Measurements from ENCODE around the gene MVB12A.

Gene MVB12A

DNA sequence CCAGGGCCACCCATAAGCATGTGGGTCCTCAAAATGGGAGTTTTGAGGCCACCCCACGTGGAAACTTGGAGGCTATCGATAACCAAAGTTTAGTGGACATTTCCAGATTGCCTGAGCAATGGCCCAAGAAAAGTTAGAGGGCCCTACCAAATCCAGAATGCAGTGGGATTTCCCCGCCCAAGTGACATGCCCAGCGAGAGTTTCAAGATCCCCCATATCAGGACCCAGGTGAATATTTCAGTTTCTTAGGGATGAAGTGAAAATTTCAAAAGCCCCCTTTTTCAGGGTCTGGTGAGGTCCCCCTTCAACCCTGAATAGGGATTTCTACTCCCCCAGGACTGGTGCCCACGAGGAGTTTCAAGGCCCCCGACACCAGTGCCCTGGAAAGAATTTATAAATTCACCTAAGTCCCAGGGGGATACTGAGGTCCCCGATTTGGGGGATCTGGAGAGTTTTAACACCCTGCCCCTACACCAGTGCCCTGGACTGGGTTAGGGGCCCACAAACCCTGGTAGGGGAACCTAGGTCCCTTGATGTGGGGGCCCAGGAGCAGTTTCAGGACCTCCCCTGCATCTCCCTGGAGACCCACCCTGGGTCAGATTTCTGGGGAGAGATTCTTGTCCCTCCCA lies 15.1 kb upstream of the MVB12A start:
- DNase-seq (ENCODE audit: insufficient read length, low spot score) (no peak), FAIRE-seq (peak; percentile 79)

DNA sequence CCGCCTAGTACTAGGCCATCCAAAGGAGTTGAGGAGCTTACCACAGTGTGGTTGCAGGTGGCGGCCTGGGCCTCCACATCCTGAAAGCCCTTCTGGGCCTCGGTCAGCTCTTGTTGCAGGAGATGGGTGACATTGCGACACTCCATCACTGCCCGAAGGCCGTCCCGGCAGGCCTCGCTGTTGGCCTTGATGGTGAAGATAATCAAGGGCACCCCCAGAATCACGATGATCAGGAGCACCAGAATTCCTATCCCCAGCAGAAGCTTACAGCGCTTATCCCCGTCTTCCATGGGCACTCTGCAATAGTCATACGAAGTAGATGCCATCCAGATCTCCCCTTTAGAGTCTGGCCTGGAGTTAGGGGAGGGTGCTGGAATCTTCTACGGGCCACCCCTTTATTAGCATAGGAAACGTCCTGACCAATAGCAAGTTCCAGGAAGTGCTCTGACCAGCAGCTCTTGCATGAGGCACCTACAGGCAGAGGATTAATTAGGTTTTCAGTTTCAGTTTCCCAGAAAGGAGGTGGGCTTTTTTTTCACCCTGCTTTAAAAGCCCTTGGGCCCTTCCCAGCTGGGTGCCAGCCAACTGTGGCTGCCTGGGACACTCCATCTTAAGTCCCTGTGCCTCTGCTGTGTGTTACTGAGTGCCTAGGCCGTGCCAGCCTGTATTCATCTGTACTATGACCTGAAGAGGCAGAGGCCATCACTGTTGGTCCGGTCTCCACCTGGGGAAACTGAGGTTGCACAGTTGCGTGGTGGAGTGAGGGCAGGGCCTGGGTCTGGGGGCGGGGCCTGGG lies 14.4 kb upstream of the MVB12A start, which contains the start of gene BST2:
BST2 (minus strand) TSS at position 381 of the 796 bp plus-strand sequence; CDS start at position 326, 55 bp downstream.
- DNase-seq (ENCODE audit: insufficient read length, low spot score), result peak; percentile 93
- peak; percentile 97 for FAIRE-seq

DNA sequence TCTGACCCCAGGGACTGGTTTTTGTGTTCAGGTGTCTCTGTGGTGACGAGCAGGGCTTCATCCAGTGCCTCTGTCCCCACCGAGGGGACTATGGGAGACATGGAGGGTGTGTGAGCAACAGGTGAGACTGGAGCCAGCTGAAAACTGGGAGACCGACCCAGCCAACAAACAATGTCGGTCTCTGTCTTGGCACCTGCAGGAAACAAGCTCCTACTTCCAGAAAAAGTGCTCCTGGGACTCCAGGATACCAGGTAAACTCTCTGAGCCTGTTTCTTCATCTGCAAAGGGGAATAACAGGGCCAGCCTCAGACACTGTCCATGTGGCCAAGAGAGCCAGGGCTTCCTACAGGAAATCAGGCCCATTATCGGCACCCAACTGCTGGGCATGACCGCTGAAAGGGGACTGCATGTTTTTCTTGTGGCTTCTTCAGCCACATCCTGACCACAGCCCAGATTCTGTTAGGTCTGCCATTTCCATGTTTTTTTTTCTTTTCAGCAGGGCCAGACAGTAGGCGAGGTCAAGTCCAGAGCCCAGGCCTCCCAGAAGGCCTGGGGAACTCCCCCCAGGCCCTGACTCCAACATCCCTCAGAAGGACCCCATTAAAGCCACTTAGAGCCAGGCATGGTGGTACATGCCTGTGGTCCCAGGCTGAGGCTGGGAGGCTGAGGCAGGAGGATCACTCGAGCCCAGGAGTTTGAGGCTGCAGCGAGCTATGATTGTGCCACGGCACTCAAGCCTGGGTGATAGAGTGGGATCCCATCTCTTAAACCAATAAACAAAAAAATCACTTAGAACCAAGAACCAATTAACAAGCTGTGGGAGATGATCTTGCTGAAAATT lies 13.6 kb upstream of the MVB12A start:
- FAIRE-seq, result no peak
- DNase-seq (ENCODE audit: insufficient read length, low spot score), result no peak

DNA sequence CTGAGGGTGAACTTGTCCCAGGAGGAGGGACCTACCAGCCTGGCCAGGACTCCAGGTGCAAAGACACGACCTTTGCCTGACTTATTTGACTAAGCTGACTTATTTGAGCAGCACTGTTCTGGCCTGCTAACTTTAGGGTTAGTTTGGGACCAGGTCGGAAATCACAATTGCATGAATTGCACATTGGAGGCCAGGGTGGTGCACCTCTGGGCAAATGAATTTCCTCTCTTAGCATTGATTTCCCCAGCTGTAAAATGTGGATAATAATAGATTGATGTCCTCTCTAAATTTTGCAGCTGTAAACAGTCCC lies 13.0 kb upstream of the MVB12A start:
- FAIRE-seq (no peak), DNase-seq (ENCODE audit: insufficient read length, low spot score) (no peak)

GRCh38 chr19:17409990-17410389 lies 9.9 kb upstream of the MVB12A start:
- no peak for FAIRE-seq

GRCh38 chr19:17411801-17412200 lies 8.0 kb upstream of the MVB12A start:
- FAIRE-seq (no peak), DNase-seq (ENCODE audit: insufficient read length, low spot score) (no peak)

More at GRCh38 chr19:17409990-17410389, 9.9 kb upstream of the MVB12A start:
- no peak for DNase-seq (ENCODE audit: insufficient read length, low spot score)

DNA sequence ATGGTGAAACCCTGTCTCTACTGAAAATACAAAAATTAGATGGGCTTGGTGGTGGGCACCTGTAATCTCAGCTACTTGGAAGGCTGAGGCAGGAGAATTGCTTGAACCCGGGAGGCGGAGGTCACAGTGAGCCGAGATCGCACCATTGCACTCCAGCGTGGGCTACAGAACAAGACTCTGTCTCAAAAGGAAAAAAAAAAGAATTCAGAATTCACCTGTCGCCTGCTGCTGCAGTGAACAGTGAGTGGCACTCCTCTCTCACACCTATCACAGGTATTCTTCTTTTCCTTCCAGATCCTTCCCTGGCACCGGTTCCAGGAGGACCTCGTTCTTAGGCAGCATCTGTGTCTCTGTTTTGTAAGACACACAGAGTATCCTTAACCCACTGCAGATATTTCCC lies 5.8 kb upstream of the MVB12A start:
- no peak for DNase-seq (ENCODE audit: insufficient read length, low spot score)
- FAIRE-seq, result no peak

GRCh38 chr19:17415121-17415520 lies 4.7 kb upstream of the MVB12A start:
- DNase-seq (ENCODE audit: insufficient read length, low spot score) (no peak), FAIRE-seq (no peak)

- FAIRE-seq (no peak), DNase-seq (ENCODE audit: insufficient read length, low spot score) (no peak)
Observed at GRCh38 chr19:17418710-17419109, 1.1 kb upstream of the MVB12A start.

DNA sequence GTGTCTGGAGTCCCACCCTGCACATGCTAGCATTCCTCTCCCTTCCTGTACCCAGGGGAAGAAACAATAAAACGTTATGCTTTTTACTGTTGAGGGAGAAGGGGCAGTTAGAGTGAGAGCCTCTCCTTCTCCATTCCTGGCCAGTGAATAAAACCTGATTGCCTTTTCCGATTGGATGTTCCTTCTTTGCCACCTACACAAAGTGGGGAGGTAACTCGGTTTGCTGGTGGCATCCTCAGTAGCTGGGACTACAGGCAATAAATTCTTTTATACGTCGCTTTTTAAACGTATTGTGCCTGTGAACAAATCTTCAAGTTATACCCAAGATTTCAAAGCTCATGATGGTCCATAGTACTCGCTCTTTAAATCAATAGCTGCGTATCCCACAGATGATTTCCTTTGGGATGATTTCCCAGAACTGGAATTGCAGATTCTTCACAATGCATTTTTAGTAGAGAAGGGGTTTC lies 660 bp upstream of the MVB12A start:
- DNase-seq (ENCODE audit: insufficient read length, low spot score), result no peak
- no peak for FAIRE-seq

GRCh38 chr19:17420475-17420924 lies 653 bp downstream of the MVB12A start:
- DNase-seq (ENCODE audit: insufficient read length, low spot score), result no peak
- peak; percentile 56 for FAIRE-seq

DNA sequence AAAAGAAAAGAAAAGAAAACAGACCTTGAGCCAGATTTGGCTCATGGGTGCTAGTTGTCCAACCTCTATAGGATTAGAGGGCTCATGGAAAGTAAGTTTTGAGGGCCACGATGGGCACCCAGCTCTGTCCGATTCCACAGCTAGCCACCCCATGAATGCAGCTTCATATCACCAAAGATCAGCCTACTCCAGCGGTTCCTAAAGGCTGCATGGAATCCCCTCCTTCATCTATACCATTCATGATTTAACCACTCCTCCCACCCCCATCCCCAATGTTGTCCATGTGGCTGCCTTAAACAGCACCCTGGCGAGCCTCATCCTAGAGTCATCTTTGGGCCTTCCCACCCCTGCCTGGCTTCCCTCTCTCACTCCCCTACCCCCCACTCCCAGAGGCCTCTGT lies 2.1 kb downstream of the MVB12A start:
- DNase-seq (ENCODE audit: insufficient read length, low spot score) (no peak), FAIRE-seq (no peak)

DNA sequence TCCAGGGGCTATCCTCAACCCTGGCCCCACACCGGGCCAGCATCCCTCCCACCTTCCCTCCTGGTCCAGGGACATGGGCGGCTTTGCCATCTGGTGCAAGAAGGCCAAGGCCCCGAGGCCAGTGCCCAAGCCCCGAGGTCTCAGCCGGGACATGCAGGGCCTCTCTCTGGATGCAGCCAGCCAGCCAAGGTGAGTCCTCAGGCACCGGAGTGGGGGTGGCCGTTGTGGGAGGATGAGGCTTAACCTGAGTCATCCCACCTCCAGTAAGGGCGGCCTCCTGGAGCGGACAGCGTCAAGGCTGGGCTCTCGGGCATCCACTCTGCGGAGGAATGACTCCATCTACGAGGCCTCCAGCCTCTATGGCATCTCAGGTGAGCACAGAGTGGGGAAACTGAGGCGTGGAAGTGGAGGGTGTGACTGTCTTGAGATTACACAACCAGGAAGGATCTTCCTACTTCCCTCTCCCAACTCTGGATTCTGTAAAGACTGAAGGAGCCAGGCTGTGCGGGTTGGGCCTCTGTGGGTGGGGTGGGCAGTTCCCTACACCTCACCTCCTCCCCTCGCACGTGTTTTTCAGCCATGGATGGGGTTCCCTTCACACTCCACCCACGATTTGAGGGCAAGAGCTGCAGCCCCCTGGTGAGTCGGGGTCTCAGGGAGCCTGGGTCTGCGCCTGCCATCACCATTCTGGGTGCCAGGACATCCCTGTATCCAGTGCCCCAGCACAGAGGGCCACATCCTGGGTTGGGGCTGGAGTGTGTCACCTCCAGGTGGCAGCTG lies 3.8 kb downstream of the MVB12A start:
- FAIRE-seq (no peak), DNase-seq (ENCODE audit: insufficient read length, low spot score) (no peak)

DNA sequence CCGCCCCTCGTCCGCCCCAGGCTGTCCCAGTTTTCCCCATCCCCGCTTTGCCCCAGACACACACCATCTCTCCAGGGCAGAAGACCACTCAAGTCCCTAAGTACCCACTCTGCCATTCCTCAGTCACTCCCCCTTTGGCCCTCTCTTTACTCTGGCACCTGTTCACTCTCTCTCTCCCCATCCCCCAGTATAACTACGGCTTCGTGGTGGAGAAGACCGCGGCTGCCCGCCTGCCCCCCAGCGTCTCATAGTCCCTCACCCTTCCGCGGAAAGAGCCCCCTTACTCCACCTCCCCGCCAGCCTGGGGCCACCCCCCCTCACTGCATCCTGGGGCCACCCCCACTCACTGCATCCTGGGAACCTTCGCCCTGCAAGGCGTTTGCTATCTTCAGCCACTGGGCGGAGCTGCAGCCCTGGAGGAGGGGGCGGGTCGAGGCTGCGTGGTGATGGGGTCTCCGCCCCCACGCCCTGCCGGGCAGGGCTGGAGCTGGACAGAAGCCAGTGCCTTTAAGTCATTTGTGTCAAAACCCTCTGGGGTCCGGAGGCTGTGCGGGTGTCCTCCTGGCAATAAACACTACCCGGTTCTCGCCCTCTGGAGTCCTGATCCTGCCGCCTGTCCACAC lies 5.0 kb downstream of the MVB12A start:
- no peak for DNase-seq (ENCODE audit: insufficient read length, low spot score)
- no peak for FAIRE-seq

DNA sequence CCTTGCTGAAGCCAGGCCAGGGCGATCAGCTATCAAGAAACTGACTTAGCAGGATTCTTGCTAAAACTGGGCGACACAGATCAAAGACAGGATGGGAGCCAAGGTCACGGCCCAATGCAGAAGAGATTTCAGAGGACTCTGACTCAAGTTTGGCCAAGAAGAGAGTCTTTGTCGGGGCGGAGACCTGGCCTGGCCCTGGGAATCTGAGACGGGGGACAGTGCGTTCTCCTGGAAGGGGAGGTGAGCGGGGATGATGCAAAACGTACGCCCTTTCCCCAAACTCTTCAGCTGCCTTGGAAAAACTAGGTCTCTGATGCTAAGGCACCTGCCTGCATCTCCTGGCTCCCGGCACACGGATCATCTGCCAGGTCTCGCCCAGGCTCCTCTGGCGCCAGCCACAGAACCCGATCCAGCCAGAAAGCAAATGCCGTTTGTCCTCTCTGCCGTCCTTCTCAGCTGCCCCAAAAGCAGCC lies 9.8 kb downstream of the MVB12A start:
- DNase-seq (ENCODE audit: insufficient read length, low spot score) (no peak), FAIRE-seq (no peak)

DNA sequence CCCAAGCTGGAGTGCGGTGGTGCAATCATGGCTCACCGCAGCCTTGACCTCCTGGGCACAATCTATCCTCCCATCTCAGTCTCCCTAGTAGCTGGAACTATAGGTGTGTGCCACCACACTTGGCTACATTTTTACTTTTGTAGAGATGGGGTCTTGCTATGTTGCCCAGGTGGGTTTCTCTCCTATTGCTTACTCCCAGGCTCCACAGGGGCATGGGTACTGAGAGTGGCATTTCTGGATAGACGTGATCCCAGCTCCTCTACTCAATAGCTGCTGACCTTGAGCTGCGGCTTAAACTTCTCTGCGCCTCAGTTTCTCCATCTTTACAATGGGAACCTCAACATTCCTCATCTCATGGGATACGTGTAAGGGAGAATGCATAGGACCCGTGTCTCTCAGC lies 11.6 kb downstream of the MVB12A start:
- FAIRE-seq, result no peak

DNA sequence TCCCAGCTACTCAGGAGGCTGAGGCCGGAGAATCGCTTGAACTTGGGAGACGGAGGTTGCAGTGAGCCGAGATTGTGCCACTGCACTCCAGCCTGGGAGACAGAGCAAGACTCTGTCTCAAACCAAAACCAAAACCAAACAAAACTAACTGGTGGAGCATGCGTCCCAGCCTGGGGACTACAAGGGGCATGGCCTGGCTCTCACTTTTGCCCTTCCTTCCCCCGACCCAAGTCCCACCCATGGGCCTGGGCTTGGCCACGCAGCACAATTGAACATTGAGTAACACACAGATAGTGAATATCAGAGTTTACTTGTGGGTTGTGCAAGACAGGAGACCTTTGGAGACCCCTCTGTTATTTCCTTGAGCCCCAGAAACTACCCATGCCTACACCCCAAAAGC lies 15.4 kb downstream of the MVB12A start:
- no peak for DNase-seq (ENCODE audit: insufficient read length, low spot score)
- FAIRE-seq, result no peak

More for the DNA sequence above, 11.6 kb downstream of the MVB12A start:
- DNase-seq (ENCODE audit: insufficient read length, low spot score), result no peak

- FAIRE-seq (no peak), DNase-seq (ENCODE audit: insufficient read length, low spot score) (no peak)
Observed at GRCh38 chr19:17436094-17436873, 16.4 kb downstream of the MVB12A start.

- FAIRE-seq (no peak), DNase-seq (ENCODE audit: insufficient read length, low spot score) (no peak)
Observed at GRCh38 chr19:17436874-17437267, 17.0 kb downstream of the MVB12A start.

Data from GM19239 (cell line).